DMS79 (cell line): ENCODE data around the gene SPAG8.

Experiments
- DNase-seq: peaks from one replicate; lab custom pipeline; 2025; lab: John Stamatoyannopoulos, UW

The SPAG8 gene

DNA sequence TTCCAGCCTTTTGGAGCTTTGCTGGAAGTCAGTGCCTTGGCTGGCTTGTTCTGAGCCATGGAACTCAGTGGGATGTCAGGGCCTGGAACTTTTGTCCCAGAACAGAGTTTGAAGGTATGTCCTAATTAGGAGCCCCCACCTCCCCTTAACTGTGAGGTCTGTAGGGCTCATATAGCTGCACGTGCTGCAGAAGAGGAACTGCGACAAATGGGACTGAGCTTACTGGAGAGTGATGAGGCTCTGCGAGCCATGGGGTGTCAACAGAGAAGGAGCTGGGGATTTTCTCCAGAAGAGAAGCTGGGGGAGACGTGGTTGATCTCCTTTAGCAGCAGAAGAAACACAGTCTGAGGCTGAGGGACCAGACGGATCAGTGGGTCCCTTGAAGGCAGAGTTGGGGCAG, 27.9 kb upstream of the SPAG8 start:
- no peak for DNase-seq

DNA sequence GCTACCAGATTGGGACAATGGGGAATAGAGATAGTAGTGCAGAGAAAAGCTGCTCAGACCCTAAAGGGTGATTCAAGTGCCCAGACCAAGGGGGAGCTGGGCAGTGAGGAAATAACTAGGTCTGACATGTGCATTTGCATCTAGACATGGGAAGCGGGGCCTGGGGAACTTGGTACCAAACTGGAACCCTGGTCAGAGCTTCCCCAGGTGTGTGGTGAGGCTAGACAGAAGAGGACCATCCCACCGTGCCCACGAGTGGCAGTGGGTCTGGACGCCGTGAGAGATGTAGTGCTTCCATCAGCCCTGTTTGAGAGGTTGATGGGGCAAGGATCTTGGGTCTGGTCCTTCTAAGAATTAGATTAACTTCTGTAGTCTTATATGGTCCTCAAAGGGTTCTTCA, 24.5 kb upstream of the SPAG8 start:
- no peak for DNase-seq

DNA sequence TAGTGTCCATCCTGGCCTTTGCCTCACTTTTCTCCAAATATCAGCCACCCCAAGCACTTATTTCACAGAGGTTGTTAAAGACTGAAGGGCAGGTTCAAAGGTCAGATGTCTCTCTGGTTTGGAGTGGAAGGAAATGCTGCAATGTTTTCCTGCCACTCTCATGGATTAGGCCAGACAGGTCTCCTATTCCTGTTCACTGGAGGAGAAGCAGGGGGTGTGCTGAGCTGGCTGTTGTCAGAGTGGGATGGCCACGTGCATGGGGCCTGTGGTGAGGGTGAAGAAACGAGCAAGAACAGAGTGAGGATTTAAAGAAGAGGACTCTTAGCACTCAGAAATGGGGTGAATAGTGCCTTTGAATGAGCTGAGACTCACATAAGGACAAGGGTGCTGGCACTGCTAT, 23.7 kb upstream of the SPAG8 start:
- DNase-seq = no peak

DNA sequence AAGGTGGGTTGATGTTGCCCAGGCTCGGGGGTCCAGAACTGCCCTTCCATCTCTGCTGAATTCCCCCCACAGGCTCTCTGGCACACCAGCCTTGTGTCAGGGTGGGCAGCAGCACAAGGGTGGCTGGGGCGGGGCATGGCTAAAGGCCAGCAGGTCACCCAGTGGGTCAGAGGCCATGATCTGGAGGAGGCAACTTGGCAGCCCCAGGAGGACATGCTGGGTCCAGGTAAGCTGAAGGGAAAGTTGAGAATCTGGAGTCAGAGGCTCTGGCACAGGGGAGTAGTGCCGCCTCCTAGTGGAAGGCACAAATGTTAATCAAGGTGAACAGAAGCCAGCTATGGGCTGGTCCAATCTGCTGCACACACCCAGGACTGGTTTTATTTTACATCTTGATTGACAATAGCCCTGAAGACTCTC, 23.2 kb upstream of the SPAG8 start:
- no peak for DNase-seq

DNA sequence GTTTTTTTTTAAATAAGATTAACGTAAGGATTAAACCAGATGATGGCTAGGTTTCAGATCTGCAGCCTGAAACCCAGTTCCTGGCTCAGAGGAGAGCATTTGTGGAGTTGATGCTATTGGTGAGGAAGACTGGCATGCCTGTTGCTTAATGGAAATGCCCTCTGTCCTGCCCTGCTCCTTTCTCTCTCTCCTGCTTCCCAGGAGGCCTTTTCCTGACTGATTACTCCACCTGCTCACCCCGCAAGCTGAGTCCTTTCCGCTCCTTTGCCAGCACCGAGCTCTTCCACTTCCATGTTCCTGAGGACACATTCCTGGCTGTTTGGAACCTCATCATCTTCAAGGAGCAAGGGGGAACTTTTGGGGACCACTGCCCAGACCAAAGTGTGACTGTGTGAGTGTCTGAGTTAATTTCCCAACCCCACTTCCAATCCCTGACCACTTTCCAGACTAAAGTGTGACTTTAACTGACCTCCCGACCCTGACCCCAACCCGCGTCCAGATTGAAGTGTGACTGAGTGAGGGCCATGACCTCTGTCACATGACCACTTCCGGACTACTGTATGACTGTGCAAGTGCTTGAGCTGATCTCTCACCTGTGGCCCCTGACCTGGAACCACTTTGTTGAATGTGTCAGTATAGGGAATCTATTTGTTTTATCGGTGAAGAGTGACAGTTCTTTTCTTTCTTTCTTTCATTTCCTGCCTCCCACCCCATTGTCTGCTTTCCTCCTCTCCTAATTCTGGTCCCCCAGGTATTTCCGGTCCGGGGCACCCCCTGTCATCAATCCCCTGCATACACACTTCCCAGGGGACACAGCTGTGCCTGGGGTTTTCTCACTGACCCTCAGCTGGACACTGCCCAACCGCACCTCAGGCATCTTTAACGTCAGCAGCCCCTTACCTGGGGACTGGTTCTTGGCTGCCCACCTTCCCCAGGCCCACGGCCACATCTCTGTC, 22.5 kb upstream of the SPAG8 start:
- no peak for DNase-seq

DNA sequence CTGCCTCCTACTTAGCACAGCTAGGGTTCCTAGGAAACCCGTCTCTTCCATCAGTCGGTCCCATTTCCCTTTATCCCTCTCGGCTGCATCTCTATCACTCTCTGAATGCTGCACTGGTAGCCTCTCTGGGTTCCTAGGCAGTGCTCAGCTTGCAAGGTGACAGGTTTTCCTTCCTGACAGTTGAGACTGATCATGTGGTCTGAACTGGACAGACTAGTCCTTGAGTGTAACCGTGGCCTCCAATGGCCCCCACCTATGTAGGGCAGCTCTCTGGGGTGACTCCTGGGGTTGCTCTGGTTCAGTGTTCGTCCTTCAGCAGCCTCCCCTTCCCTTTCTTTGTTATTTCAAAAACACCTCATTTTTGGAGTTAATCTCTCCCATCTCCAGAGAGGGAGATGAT, 20.8 kb upstream of the SPAG8 start:
- DNase-seq = no peak

DNA sequence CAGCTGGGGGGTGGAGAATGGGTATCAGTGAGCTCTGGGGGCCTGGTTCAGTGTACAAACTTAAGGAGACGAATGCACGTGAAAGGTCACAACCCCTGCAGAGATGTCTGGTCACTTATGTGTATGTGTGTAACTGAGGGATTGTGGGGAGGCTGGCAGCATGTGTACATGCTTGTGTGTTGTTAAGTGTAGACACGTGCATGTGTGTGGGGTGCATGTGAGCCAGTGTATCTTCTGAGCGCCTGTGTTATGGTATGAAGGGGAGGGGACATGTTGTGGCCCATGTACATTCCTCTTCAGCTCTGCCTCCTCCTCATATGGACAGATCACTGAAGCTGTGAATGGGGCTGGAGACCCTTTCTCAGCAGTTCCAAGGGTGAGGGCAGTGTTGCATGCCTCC, 19.0 kb upstream of the SPAG8 start:
- DNase-seq = no peak

DNA sequence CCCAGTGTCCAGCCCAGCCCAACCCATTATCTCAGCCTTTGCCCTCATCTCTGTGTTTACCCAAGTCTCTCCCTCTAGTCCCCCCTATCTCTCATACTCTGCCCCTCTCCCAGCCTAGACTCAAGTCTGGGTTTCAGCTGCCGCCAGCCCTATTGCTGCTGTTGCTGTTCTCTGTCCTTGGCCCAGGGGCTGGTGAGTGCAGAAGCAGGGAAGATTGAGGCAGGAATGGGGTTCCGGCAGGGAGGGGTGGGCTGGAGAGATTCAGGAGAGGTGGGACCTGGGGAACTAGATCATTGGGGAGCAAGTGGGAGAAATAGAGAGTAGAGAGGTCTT, 17.7 kb upstream of the SPAG8 start:
- no peak for DNase-seq

DNA sequence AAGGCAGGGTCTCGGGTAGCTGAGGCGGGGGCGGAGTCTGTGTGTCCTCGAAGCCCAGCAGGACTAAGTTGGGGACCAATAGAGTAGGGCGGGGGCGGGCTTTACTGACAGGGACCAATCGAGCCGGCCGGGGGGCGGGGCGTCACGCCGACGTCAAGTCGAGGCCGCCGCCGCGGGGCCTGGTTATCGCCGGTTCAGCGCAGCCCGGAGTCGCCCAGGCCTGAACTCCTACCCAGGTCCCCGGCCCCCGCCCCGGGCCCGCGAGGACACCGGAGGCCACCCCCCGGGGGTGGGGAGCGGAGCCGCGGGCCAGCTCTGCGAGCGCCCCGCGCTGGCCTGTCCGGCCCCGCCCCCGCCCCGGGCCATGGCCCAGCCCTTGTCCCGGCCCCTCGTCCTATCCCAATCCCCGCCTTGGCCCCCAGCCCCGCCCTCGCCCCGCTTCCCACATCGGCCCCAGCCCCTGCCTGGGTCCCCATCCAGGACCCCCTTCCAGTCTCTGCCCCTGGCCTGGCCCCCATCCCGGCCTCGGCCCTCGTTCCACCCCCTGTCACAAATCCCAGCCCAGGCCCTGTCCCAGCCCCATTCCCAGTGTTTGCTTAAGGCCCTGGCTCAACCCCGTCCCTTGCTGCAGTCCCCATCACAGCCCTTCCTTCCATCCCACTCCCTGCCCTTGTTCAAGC, 17.2 kb upstream of the SPAG8 start, which contains the start of gene TMEM8B:
TMEM8B (plus strand) TSS at position 145 of the 680 bp plus-strand sequence; CDS start at position 365, 220 bp downstream.
- peak; percentile 84 for DNase-seq

DNA sequence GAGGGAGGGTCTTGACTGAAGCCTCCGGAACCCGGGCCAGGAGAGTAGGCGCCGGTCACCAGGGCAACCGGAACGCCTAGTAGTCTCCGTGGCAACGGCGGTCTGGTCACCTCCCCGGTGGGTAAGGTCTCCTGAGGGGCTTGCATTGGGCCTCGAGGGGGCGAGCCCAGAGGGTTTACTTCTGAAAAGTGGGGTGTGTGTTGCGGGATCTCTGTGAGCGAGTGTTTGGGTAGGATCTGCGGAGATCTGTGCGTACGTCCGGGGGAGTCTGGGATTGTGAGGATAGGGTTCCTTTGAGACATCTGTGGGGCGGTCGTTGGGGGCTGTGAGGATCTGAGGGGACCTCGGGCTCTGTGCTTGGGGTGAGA, 16.6 kb upstream of the SPAG8 start, which contains the start of gene FAM221B:
FAM221B (minus strand) TSS at position 17 of the 368 bp plus-strand sequence. CDS start 2,571 bp downstream, outside the sequence.
- peak; percentile 42 for DNase-seq

DNA sequence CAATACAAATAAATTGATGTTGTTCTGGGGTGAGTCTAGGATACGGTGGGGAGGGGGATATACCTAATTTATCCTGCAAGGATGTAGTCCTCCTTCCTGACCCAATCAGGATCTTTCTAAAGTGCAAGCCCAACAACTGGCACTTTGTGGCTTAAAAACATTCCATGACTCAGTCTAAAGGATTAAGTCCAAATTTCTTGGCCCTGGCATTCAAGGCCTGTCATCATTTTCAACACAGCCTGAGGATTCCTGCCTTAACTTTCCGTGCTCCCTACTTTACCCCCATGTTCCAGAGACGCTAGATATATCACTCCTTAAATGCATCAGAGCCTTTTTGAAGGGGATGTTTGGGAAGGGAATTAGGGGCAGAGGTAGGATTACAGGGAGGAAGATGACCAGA, 15.4 kb upstream of the SPAG8 start:
- DNase-seq = no peak

DNA sequence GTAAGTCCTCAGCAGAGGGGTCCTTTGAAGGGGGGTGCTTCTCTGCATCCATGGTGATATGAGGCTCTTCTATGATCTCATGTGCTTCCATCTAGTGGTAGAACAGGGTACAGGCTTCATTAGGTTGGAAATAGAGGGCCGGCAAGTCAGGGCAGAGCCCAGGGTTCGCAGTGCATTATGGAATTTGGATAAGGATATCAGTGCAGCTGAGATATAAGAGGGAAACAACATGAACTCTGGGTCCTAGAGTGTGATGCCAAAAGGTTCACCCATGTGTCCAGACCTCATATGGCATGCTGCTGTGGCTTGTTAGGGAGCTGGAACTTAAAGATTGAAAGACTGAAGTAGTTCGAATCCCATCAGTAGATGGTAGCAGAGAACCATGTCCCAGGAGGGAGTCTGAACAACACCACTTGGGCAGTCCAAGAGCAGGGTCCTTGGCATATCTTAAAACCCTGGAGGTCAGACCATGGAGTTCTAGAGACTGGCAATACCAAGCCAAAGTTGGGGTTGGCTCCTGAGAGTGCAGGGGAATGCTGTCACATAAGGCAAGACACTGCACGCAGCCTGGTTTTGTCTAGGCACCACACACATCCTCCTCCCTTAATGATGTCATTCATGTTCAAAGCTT, 14.1 kb upstream of the SPAG8 start:
- peak; percentile 14 for DNase-seq

DNA sequence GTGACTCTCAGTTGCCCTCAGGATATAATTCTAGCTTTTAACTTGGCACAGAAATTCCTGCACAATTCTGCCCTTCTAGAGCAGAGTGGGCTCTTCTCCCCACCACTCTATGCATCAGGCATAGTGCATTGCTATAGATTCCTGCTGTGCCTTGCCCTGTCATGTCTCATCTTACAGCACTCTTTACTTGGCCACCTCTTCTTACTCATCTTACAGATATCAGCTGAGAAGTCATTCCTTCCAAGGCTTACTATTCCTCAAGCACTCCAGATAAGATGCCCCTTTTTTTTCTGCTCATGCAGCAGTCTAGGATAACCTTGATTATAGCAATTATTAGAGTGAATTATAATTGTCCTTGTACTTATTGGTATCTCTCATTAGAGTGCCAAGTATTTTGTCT, 10.9 kb upstream of the SPAG8 start:
- no peak for DNase-seq

DNA sequence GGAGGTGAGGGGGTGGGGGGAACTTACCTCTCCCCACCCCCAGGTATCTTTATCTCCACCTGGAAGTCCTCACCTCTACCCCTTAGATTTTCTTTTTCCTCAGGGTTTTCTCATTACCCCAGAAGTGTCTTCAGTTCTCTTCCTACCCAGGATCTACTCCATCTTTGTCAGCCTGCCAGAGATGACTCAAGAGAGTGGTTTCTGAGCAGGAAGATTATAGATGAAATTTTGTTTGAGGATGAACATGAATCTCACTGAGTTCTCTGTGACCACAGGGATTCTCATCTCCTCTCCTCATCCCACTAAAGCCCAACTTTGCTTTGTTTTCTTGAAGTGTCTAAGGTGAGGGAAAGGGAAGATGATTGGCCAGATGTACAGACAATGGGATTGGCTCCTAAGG, 8.0 kb upstream of the SPAG8 start:
- DNase-seq = no peak

DNA sequence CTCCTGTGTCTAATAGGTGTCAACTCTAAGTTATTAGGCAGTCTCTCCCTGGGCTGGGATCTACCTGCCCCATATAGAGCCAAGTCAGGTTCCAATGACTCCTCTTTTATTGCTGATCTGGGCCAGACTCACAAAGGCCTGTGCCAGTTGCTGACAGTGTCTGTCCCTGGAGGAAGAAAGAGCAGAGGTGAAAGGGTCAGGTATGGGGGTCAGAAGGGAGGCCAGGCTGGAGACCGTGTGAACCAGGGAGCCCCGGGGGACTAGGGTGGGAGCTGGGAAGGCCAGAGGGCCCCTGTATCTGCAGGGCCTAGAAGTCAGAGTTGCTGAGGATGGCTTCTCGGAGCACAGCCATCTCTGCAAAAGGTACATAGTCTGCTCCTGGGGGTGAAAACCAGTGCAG, 6.3 kb upstream of the SPAG8 start:
- DNase-seq = no peak

DNA sequence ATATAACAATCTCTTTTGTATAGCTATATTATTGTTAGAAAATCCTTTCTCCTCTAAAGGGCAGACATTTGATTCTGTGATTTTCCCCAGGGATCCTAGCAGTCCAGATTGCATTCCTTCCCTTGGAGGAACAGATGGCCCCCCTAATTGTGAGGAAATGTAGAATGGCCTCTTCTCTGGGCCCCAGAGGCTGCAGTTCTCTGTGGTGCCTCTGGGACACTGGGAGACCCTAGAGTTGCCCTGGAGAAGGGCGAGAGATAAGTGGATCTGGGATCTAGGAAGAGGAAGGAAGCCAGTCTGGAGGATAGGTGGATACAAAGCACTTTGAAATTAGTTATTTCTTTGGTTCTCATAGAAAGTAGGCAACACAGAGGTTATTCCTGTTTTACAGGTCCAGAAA, 4.6 kb upstream of the SPAG8 start:
- DNase-seq = no peak

DNA sequence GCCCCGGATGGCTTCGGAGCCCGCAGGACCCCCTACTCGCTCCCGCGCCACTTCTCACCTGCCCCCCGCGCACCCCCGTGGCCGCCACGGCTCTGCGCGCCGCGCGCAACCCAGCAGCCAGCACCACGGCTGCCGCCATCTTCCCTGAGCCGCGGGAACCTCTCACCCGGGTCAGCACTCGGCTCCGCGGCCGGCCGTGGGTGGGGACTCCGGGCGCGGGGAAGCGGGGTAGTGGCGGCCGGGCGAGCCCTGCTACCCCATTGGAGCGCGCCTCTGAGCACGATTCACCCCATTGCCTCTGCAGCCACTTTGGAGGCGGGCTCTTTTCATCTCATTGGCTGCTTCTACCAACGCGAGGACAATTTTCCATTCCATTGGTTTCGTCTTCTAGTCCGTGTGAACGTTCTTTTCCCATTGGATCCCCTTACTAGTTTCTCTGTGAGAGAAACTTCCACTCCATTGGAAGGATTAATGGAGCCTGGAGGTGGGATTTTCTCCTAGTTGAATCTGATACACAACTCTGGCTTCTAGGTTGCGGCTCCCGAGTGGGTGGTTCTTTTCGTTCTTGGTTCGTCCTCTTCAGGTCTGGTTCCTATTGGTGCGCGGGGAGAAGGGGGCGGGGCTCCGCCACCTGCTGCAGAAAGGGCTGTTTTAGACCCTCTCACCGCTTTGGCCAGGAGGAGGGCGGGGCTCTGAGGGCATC, 2.9 kb upstream of the SPAG8 start, which contains the start of gene HINT2:
HINT2 (minus strand) TSS at position 202 of the 703 bp plus-strand sequence; CDS start at position 139, 63 bp downstream.
- peak; percentile 100 for DNase-seq

DNA sequence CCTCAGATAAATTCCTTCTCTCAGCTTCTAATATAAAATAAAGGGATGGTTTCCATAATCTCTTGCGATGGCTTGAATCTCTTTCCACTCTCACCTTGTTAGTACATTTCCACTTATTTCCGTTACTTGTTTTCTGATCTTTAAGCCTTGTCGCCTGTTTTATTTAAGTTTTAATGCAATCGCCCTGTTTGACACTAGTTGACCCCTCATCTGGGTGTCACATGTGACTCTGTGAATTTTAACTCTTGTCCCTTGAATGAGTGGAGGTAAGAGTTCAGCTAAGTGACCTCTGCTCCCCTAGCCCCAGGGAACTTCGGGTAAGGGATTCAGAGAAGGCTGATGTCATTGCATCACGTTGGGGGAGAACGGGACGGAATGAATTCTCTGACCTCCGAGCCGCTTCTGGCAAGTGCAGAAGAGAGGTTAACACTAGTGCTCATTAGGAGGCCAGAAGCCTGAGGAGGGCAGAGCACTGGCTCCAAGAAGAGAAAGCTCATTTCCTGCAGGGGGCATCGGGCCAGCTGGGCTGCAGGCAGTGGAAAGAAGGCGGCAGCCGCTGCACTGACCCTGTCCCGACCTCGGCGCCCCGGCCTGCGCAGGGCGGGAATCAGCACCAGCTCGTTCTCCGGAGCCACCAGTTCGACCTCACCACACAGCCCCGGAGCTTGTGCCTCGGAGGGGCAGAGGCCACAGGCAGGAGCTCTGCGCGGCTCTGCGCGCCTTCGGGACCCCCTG, 2.2 kb upstream of the SPAG8 start:
- DNase-seq = peak; percentile 6

DNA sequence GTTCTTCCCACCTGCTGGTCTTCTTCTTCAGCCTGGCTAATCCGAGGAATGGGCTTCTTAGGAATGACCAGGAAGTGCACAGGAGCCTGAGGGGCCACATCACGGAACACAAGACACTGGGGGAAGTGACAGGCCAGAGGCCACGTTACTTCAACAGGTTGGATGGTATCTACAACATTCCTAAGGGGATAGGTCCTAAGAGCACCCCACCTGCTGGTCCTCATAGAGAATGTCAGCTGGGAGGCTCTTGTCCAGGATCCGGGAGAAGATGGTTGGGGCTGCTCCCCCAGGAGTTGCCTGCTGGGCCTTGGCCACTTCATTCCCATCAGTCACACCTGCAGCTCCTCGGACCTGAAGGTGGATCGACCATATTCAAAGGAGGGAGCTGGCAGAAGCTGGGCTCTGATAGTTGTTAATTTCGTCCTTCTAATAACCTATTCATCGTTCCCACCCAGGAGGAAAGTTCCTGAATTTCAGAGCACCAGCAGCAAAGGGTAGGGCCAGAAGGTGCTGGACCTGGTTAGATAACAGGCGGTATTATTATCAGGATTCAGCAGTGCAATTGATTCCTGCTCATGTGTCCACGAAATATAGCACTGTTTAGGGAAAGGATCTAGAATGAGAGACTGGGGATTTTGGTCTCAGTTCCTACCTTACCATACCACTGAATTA, 1.5 kb upstream of the SPAG8 start:
- DNase-seq = no peak

DNA sequence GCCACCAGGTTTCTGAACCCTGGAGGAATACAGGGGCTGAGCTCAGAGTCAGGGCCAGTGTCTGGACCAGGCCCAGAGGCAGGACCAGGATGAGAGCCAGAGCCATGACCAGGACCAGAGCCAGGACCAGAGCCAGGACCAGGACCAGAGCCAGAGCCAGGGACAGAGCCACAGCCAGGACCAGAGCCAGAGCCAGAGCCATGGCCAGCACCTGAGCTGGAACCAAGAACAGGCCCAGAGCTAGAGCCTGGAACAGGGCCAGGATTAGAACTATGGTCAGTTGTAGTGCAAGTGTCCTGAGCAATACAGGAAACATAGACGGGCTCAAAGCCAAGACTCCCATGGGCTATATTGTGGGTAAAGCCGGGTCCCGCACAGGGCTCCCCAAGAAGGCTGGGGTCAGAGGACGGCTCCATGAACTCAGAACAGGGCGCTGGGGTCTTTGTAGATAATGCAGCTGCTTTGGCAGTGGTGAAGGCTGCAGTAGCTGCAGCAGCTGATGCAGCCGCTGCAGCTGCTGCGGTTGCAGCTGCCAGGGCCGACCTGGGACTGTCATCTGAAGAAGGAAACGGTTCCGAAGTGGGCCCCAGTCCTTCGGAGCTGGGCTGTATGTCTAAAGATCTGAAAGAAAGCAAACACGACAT, 559 bp downstream of the SPAG8 start:
- DNase-seq = no peak
